ENCODE results near the gene TRMT13.

DNA sequence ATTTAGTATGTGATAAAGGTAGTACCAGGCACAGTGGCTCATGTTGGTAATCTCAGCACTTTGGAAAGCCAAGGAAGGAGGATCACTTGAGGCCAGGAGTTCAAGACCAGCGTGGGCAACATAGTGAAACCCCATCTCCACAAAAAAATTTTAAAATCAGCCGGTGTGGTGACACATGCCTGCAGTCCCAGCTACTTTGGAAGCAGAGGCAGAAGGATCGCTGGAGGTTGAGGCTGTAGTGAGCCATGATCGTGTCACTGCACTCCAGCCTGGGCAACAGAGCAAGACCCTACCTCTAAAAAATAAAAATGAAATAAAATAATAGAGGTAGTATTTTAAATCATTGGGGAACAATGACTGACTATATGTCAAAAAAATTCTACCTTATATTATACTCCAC lies 17.4 kb upstream of the TRMT13 start:
- TF ChIP-seq, protein P1, sequence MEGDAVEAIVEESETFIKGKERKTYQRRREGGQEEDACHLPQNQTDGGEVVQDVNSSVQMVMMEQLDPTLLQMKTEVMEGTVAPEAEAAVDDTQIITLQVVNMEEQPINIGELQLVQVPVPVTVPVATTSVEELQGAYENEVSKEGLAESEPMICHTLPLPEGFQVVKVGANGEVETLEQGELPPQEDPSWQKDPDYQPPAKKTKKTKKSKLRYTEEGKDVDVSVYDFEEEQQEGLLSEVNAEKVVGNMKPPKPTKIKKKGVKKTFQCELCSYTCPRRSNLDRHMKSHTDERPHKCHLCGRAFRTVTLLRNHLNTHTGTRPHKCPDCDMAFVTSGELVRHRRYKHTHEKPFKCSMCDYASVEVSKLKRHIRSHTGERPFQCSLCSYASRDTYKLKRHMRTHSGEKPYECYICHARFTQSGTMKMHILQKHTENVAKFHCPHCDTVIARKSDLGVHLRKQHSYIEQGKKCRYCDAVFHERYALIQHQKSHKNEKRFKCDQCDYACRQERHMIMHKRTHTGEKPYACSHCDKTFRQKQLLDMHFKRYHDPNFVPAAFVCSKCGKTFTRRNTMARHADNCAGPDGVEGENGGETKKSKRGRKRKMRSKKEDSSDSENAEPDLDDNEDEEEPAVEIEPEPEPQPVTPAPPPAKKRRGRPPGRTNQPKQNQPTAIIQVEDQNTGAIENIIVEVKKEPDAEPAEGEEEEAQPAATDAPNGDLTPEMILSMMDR (IDR thresholded peaks at IDR 0.05): no peak
- TF ChIP-seq EP300 (IDR thresholded peaks at IDR 0.05) (no peak), POLR2AphosphoS5 (IDR thresholded peaks at IDR 0.05) (no peak)
